Measurements from ENCODE around the gene HIPK2.

- TF ChIP-seq CTCF (IDR thresholded peaks at IDR 0.05) (no peak), POLR2A (IDR thresholded peaks at IDR 0.05) (no peak)
Observed at GRCh38 chr7:139674341-139674740, 103.5 kb downstream of the HIPK2 start.
